ENCODE results near the gene PPP5C. TPM values are rescaled to one million over a fixed set of nuclear protein-coding genes. Genes with fewer than 3 reads are reported as not detected.
"Not testable (repeated sequence)": the region's sequence is repeated elsewhere in the genome, so short reads cannot be mapped to it uniquely, and the experiment has no call there.

PPP5C gene
- total RNA-seq, 3 donors from 2014 or later, result 55.3 to 71.6 (median 59.4) TPM

- DNase-seq (peak in 2 of 3 donors; percentile 21 to 50), ATAC-seq (no peak)
- intact Hi-C loops (cut with DNase I, micrococcal nuclease), result no loop called here
Measured at GRCh38 chr19:46392252-46392801, 45.4 kb downstream of the PPP5C start.

GRCh38 chr19:46392837-46393236 is 46.0 kb downstream of the PPP5C start:
- Histone ChIP-seq H3K4me3 (no peak overlapping the region), H3K9me3 (no peaks in the 10 kb centered on the region), H3K4me1 (ENCODE audit: low read depth) (no peaks in the 10 kb centered on the region), H3K36me3 (ENCODE audit: low read depth) (no peaks in the 10 kb centered on the region)
- ATAC-seq (no peak), DNase-seq (no peak)
- intact Hi-C loops (cut with DNase I, micrococcal nuclease), result no loop called here
- no peak for TF ChIP-seq CTCF (IDR thresholded peaks at IDR 0.05)

More at GRCh38 chr19:46392252-46392801, 45.4 kb downstream of the PPP5C start:
- no peak overlapping the region for H3K4me3 ChIP-seq
- no peaks in the 10 kb centered on the region for H3K9me3 ChIP-seq
- TF ChIP-seq CTCF (IDR thresholded peaks at IDR 0.05), result no peak
- no peaks in the 10 kb centered on the region for H3K36me3 ChIP-seq (ENCODE audit: low read depth)
- H3K4me1 ChIP-seq (ENCODE audit: low read depth), result no peaks in the 10 kb centered on the region

GRCh38 chr19:46393456-46394401 is 46.8 kb downstream of the PPP5C start:
- Histone ChIP-seq H3K9me3 (no peaks in the 10 kb centered on the region), H3K36me3 (ENCODE audit: low read depth) (no peaks in the 10 kb centered on the region), H3K4me3 (no peak overlapping the region), H3K4me1 (ENCODE audit: low read depth) (no peaks in the 10 kb centered on the region)
- TF ChIP-seq CTCF (IDR thresholded peaks at IDR 0.05), result no peak
- intact Hi-C loops (cut with DNase I, micrococcal nuclease), result no loop called here
- ATAC-seq, result no peak
- DNase-seq, result peak in 2 of 3 donors; percentile 23 to 42

- Histone ChIP-seq H3K9me3 (no peaks in the 10 kb centered on the region), H3K4me1 (ENCODE audit: low read depth) (no peaks in the 10 kb centered on the region), H3K36me3 (ENCODE audit: low read depth) (no peaks in the 10 kb centered on the region), H3K4me3 (no peak overlapping the region)
- intact Hi-C loops (cut with DNase I, micrococcal nuclease), result no loop called here
- ATAC-seq (no peak), DNase-seq (peak in 1 of 3 donors; percentile 6)
- TF ChIP-seq CTCF (IDR thresholded peaks at IDR 0.05), result no peak
Measured at GRCh38 chr19:46394402-46394797, 47.5 kb downstream of the PPP5C start.

- H3K4me1 ChIP-seq (ENCODE audit: low read depth); ATAC-seq; H3K36me3 ChIP-seq (ENCODE audit: low read depth); intact Hi-C loops (cut with DNase I, micrococcal nuclease); H3K4me3 ChIP-seq; H3K9me3 ChIP-seq: not testable (repeated sequence)
- peak in 2 of 3 donors; percentile 20 for DNase-seq
Measured at GRCh38 chr19:46397801-46398479, 51.1 kb downstream of the PPP5C start.

Data from mucosa of descending colon (tissue), 3 donors.